H9 (cell line): ENCODE measurements around the gene GPC6. TPM values are rescaled to one million over a fixed set of nuclear protein-coding genes. Genes with fewer than 3 reads are reported as not detected.

ENCODE experiments used
- DNase-seq: peaks from one replicate; pipeline ENCODE4 v3.0.0-alpha.2; 2017
- H2AFZ ChIP-seq: one replicate; pipeline ENCODE4 v1.6.1; 2013; ENCODE audit warnings: mild to moderate bottlenecking, low read length, control low read depth, moderate library complexity
- H2AK5ac ChIP-seq: 2 replicates; pipeline ENCODE4 v1.6.1; 2013; ENCODE audit warnings: low read length, control low read depth, mixed read lengths; ENCODE audit not compliant: insufficient read length
- H2BK120ac ChIP-seq: one replicate; pipeline ENCODE4 v1.6.1; 2013; ENCODE audit warnings: low read depth, mild to moderate bottlenecking, low read length, control low read depth, inconsistent platforms; ENCODE audit not compliant: poor library complexity, severe bottlenecking
- H2BK12ac ChIP-seq: 2 replicates; pipeline ENCODE4 v1.6.1; 2013; ENCODE audit warnings: low read length, control low read depth, mixed read lengths, low read depth; ENCODE audit not compliant: insufficient read length
- H2BK15ac ChIP-seq: 2 replicates; pipeline ENCODE4 v1.6.1; 2013; ENCODE audit warnings: low read depth, low read length, control low read depth
- H2BK20ac ChIP-seq: one replicate; pipeline ENCODE4 v1.6.1; 2013; ENCODE audit warnings: low read depth, mild to moderate bottlenecking, low read length, control low read depth, inconsistent platforms; ENCODE audit not compliant: poor library complexity, severe bottlenecking
- H2BK5ac ChIP-seq: 2 replicates; pipeline ENCODE4 v1.6.1; 2013; ENCODE audit warnings: low read length, control low read depth, mixed read lengths; ENCODE audit not compliant: insufficient read length
- H3K14ac ChIP-seq: 2 replicates; pipeline ENCODE4 v1.6.1; 2013; ENCODE audit warnings: low read length, control low read depth; ENCODE audit not compliant: insufficient read depth
- H3K18ac ChIP-seq: 2 replicates; pipeline ENCODE4 v1.6.1; 2013; ENCODE audit warnings: low read depth, mild to moderate bottlenecking, mixed read lengths, low read length, control low read depth; ENCODE audit not compliant: insufficient read length
- H3K23ac ChIP-seq: 2 replicates; pipeline ENCODE4 v1.6.1; 2013; ENCODE audit warnings: low read length, control low read depth, mixed read lengths, low read depth; ENCODE audit not compliant: insufficient read length
- H3K23me2 ChIP-seq: 2 replicates; pipeline ENCODE4 v1.6.1; 2013; ENCODE audit warnings: low read depth, mild to moderate bottlenecking, mixed read lengths, low read length, control low read depth; ENCODE audit not compliant: insufficient read length, poor library complexity, severe bottlenecking
- H3K27ac ChIP-seq: 2 replicates; pipeline ENCODE4 v1.5.1; 2013; ENCODE audit warnings: low read length, control low read depth, mixed read lengths, low read depth; ENCODE audit not compliant: insufficient read length
- H3K27me3 ChIP-seq: 2 replicates; pipeline ENCODE4 v1.6.1; 2013; ENCODE audit warnings: low read length, control low read depth, inconsistent platforms; ENCODE audit not compliant: insufficient read depth
- H3K4ac ChIP-seq: 2 replicates; pipeline ENCODE4 v1.6.1; 2013; ENCODE audit warnings: low read depth, mild to moderate bottlenecking, control low read depth, inconsistent platforms, low read length, moderate library complexity
- H3K4me1 ChIP-seq: 2 replicates; pipeline ENCODE4 v1.6.1; 2013; ENCODE audit warnings: low read length, control low read depth, inconsistent platforms; ENCODE audit not compliant: insufficient read depth
- H3K4me2 ChIP-seq: 2 replicates; pipeline ENCODE4 v1.6.1; 2013; ENCODE audit warnings: low read length, control low read depth, mixed read lengths; ENCODE audit not compliant: insufficient read length, insufficient read depth
- H3K56ac ChIP-seq: 2 replicates; pipeline ENCODE4 v1.6.1; 2013; ENCODE audit warnings: low read depth, mild to moderate bottlenecking, mixed read lengths, low read length, control low read depth; ENCODE audit not compliant: insufficient read length
- H3K79me1 ChIP-seq: 2 replicates; pipeline ENCODE4 v1.6.1; 2013; ENCODE audit warnings: low read depth, mild to moderate bottlenecking, moderate library complexity, low read length, control low read depth, inconsistent platforms; ENCODE audit not compliant: insufficient read depth, poor library complexity, severe bottlenecking
- H3K79me2 ChIP-seq: 2 replicates; pipeline ENCODE4 v1.6.1; 2013; ENCODE audit warnings: low read length, control low read depth, inconsistent platforms; ENCODE audit not compliant: insufficient read depth
- H3K9ac ChIP-seq: 2 replicates; pipeline ENCODE4 v1.6.1; 2013; ENCODE audit warnings: low read length, control low read depth, mixed read lengths; ENCODE audit not compliant: insufficient read length; ENCODE audit errors: extremely low read depth
- H3K9me3 ChIP-seq: one replicate; pipeline ENCODE4 v1.6.1; 2013; ENCODE audit warnings: low read depth, low read length, inconsistent platforms; ENCODE audit not compliant: control insufficient read depth
- H3T11ph ChIP-seq: one replicate; pipeline ENCODE4 v1.6.1; 2013; ENCODE audit warnings: mild to moderate bottlenecking, low read length, control low read depth, inconsistent platforms
- H4K20me1 ChIP-seq: one replicate; pipeline ENCODE4 v1.6.1; 2013; ENCODE audit not compliant: control insufficient read depth, insufficient read length, insufficient read depth
- H4K5ac ChIP-seq: 2 replicates; pipeline ENCODE4 v1.6.1; 2013; ENCODE audit warnings: low read depth, mild to moderate bottlenecking, mixed read lengths, low read length, control low read depth; ENCODE audit not compliant: insufficient read length
- H4K8ac ChIP-seq: replicated peaks from 2 replicates; pipeline ENCODE4 v1.6.1; 2013; ENCODE audit warnings: low read length, control low read depth, mixed read lengths, low read depth; ENCODE audit not compliant: insufficient read length
- H4K91ac ChIP-seq: 2 replicates; pipeline ENCODE4 v1.6.1; 2013; ENCODE audit warnings: low read depth, mild to moderate bottlenecking, moderate library complexity, mixed read lengths, low read length, control low read depth; ENCODE audit not compliant: insufficient read length
- H3K27ac Mint-ChIP-seq, 3 experiments: 2 replicates in 2 of 3; 3 replicates in 1 of 3; pipeline ENCODE4 v1.8.0; 2020 to 2021; ENCODE audit warnings: mixed read lengths in 3 of 3, mild to moderate bottlenecking in 1 of 3, moderate library complexity in 1 of 3
- H3K27me3 Mint-ChIP-seq: 2 replicates; pipeline ENCODE4 v1.8.0; 2021; ENCODE audit warnings: low read depth, mild to moderate bottlenecking, moderate library complexity, mixed read lengths
- H3K36me3 Mint-ChIP-seq, 3 experiments: 2 replicates in 2 of 3; 3 replicates in 1 of 3; pipeline ENCODE4 v1.8.0; 2020 to 2021; ENCODE audit warnings: low read depth in 3 of 3, mixed read lengths in 3 of 3; ENCODE audit not compliant: insufficient read depth in 1 of 3
- H3K4me1 Mint-ChIP-seq, 2 experiments: 2 replicates each; pipeline ENCODE4 v1.8.0; 2020; ENCODE audit warnings: mixed read lengths in 2 of 2
- H3K4me3 Mint-ChIP-seq, 2 experiments: 2 replicates in 1 of 2; 3 replicates in 1 of 2; pipeline ENCODE4 v1.8.0; 2020 to 2021; ENCODE audit warnings: mild to moderate bottlenecking in 2 of 2, mixed read lengths in 2 of 2, moderate library complexity in 1 of 2
- H3K9me3 Mint-ChIP-seq, 2 experiments: 2 replicates in 1 of 2; 3 replicates in 1 of 2; pipeline ENCODE4 v1.8.0; 2020; ENCODE audit warnings: mild to moderate bottlenecking in 2 of 2, mixed read lengths in 2 of 2, moderate library complexity in 1 of 2
- total RNA-seq: library from RNA; stranded (reverse); gene quantifications from 2 replicates; pipeline ENCODE4 v1.2.1, GENCODE V29; 2021
- TF ChIP-seq, protein P1 (sequence below): fragments of 200-600 bp; sonication (generic); conservative IDR thresholded peaks from 3 replicates; pipeline ENCODE4 v1.8.0; 2021; ENCODE audit warnings: antibody characterized with exemption, mild to moderate bottlenecking

The GPC6 gene
- total RNA-seq, 1 experiment from 2014 or later: 15.6 TPM

GRCh38 chr13:93751117-93751516, 524.5 kb downstream of the GPC6 start:
- no peaks in the 10 kb centered on the region for H3K9me3 ChIP-seq
- H2BK12ac ChIP-seq: no peak overlapping the region
- H2BK120ac ChIP-seq: no peak overlapping the region
- TF ChIP-seq, protein P1, sequence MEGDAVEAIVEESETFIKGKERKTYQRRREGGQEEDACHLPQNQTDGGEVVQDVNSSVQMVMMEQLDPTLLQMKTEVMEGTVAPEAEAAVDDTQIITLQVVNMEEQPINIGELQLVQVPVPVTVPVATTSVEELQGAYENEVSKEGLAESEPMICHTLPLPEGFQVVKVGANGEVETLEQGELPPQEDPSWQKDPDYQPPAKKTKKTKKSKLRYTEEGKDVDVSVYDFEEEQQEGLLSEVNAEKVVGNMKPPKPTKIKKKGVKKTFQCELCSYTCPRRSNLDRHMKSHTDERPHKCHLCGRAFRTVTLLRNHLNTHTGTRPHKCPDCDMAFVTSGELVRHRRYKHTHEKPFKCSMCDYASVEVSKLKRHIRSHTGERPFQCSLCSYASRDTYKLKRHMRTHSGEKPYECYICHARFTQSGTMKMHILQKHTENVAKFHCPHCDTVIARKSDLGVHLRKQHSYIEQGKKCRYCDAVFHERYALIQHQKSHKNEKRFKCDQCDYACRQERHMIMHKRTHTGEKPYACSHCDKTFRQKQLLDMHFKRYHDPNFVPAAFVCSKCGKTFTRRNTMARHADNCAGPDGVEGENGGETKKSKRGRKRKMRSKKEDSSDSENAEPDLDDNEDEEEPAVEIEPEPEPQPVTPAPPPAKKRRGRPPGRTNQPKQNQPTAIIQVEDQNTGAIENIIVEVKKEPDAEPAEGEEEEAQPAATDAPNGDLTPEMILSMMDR: no peak
- Mint-ChIP-seq H3K36me3 (0 out of 7 replicates have a peak, but pooled peaks cover 0 to 4% (median 0%) of the 10 kb centered on the region in 3 experiments), H3K27me3 (no peaks in the 10 kb centered on the region), H3K9me3 (no peaks in the 10 kb centered on the region), H3K27ac (peak overlapping the region in 1 of 3 experiments; percentile 76; a peak in 1 of 7 replicates), H3K4me3 (no peak overlapping the region), H3K4me1 (peaks cover 19 to 22% of the 10 kb centered on the region in 2 experiments)
- no peak overlapping the region for H3K27ac ChIP-seq
- no peak overlapping the region for H2BK15ac ChIP-seq
- no peak overlapping the region for H3T11ph ChIP-seq
- no peak overlapping the region for H3K4ac ChIP-seq
- H4K8ac ChIP-seq: no peak overlapping the region
- H3K4me1 ChIP-seq: no peaks in the 10 kb centered on the region
- no peak overlapping the region for H2AK5ac ChIP-seq
- H3K9ac ChIP-seq: no peak overlapping the region
- no peak overlapping the region for H2AFZ ChIP-seq
- no peak overlapping the region for H4K91ac ChIP-seq
- H3K79me2 ChIP-seq: no peaks in the 10 kb centered on the region
- H3K56ac ChIP-seq: no peak overlapping the region
- H2BK5ac ChIP-seq: no peak overlapping the region
- H3K14ac ChIP-seq: no peak overlapping the region
- no peak overlapping the region for H2BK20ac ChIP-seq
- H3K18ac ChIP-seq: no peak overlapping the region
- no peaks in the 10 kb centered on the region for H4K20me1 ChIP-seq
- no peak overlapping the region for H4K5ac ChIP-seq
- no peaks in the 10 kb centered on the region for H3K79me1 ChIP-seq
- H3K27me3 ChIP-seq: no peaks in the 10 kb centered on the region
- no peak overlapping the region for H3K23ac ChIP-seq
- no peaks in the 10 kb centered on the region for H3K23me2 ChIP-seq
- DNase-seq: no peak
- no peak overlapping the region for H3K4me2 ChIP-seq
